ENCODE data around the gene MMP25.

GRCh38 chr16:3101018-3101840 is 54.9 kb downstream of the MMP25 start:
- TF ChIP-seq, protein P1, sequence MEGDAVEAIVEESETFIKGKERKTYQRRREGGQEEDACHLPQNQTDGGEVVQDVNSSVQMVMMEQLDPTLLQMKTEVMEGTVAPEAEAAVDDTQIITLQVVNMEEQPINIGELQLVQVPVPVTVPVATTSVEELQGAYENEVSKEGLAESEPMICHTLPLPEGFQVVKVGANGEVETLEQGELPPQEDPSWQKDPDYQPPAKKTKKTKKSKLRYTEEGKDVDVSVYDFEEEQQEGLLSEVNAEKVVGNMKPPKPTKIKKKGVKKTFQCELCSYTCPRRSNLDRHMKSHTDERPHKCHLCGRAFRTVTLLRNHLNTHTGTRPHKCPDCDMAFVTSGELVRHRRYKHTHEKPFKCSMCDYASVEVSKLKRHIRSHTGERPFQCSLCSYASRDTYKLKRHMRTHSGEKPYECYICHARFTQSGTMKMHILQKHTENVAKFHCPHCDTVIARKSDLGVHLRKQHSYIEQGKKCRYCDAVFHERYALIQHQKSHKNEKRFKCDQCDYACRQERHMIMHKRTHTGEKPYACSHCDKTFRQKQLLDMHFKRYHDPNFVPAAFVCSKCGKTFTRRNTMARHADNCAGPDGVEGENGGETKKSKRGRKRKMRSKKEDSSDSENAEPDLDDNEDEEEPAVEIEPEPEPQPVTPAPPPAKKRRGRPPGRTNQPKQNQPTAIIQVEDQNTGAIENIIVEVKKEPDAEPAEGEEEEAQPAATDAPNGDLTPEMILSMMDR (conservative IDR thresholded peaks at IDR 0.05 in 1 of 2, IDR thresholded peaks at IDR 0.05 in 1 of 2; ENCODE audit: extremely low read depth in 1 of 2, insufficient read depth in 1 of 2, low read depth in 1 of 2, low read length in 2 of 2): peak; percentile 48 to 63
- no peak for TF ChIP-seq EZH2 (IDR thresholded peaks at IDR 0.05; ENCODE audit: borderline replicate concordance, low read length)
